MV-4-11 (cell line): ENCODE measurements around the gene ALS2CL.

Experiments
- DNase-seq: peaks from one replicate; lab custom pipeline; 2025; lab: John Stamatoyannopoulos, UW

Gene ALS2CL

DNA sequence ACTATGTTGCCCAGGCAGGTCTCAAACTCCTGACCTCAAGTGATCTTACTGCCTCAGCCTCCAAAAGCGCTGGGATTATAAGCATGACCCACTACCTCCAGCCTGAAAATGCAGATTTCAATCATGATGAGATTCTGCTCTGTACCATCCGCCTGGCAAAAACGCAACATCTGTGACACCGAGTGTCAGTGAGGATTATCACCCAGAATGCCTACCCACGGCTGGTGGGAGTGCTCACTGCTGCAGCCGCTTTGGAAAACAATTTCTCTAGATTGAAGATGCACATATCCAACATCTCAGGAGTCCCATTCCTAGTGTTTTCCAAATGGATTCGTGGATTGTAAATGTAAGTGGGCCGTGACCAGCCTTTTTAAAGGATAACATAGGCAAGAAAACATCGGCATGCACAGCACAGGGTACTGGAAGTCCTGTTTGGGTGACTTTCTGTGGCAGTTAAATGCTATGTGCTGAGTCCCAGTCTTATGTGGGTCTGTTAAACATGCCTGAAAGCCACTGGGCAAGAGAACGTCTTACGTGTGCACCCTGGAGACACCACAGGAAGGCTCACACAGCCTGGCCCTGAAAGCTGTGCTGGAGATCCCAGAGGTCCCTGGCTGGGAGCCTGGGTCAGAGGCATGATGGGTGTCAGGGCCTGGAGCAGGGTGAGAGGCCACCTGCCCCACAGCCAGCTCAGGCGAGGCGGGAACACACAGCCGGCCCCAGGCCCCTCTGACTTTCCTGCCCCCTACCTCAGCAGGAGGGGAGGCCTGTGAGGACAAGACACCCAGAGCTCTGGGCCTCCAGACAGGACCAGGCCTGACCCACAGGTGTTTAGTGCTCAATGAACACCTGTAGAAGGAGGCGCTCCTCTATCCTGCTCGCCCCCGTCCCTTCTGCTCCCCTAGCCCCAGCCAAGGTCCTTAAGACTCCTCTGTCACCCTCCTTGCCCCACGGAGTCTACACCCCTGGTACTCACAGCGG, 23.3 kb upstream of the ALS2CL start:
- no peak for DNase-seq

DNA sequence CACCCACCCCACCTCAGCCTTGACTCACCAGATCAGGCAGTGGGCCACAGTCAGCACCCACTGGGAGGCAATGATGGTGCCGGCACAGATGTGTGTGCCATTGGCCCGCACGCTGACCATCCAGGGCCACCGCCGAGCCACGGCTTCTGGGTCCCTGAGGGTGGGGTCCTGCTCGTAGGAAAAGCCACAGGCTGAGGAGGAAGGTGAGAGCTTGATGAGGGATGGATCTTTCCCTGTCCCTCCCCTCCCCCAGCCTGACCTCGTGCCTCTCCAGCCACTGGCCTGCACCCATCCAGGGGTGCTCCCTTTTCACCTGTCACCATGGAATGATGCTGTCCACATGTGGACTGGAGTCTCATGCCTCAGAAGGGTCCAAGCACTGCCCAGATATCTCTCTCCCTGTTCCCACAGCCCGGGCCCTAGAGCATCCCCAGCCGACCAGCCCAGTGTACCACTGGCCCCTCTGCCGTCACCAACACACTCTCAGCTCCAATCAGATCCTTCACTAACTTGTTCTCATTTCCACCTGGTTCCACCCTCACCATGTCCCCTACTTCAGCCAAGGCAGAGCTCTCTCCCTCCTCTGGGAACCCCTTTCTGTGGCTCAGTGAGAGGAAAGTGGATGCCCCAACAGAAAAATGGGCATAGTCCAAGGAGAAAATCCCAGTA, 22.2 kb upstream of the ALS2CL start:
- DNase-seq, result no peak

- no peak for DNase-seq
Measured at GRCh38 chr3:46714728-46715506, 21.4 kb upstream of the ALS2CL start.

- no peak for DNase-seq
Measured at GRCh38 chr3:46713898-46714552, 20.5 kb upstream of the ALS2CL start.

DNA sequence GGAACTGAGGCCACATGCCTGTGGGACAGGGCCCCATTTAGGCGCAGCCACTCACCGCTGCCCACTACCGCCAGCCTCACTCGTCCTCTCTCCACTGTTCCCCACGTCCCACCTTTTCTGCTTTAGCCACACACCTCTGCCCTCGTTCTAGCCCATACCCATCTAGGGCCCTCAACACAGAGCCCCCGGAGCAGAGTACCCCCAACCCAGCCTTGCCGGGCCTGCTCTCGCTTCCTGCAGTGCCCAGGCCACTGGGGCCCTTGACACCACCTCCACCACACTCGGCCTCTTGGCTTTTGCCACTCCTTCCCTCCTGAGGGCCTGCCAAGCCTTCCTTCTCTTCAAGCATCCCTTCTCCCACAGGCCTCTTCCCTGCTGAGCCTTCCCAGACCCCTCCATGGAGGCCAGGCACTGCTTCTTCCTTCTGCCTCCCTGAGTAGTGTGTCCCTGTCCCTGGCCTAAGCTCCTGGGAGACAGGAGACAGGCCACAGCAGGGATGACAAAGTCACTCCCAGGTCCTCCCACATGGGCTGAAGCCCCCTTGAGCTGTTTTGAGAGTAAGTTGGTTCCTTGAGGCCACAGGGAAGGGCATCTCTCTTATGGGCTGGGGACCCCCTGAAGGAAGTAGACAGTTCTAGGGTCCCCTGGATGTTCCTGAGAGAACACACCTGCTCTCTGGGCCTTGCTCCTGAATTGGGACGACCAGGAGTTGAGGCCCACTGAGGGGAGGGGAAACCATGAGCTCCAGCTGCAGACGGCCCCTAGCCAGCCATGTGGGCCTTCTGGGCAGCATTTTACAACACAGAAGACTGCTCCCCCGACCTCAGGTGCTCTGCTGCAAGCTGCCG, 19.8 kb upstream of the ALS2CL start:
- no peak for DNase-seq

DNA sequence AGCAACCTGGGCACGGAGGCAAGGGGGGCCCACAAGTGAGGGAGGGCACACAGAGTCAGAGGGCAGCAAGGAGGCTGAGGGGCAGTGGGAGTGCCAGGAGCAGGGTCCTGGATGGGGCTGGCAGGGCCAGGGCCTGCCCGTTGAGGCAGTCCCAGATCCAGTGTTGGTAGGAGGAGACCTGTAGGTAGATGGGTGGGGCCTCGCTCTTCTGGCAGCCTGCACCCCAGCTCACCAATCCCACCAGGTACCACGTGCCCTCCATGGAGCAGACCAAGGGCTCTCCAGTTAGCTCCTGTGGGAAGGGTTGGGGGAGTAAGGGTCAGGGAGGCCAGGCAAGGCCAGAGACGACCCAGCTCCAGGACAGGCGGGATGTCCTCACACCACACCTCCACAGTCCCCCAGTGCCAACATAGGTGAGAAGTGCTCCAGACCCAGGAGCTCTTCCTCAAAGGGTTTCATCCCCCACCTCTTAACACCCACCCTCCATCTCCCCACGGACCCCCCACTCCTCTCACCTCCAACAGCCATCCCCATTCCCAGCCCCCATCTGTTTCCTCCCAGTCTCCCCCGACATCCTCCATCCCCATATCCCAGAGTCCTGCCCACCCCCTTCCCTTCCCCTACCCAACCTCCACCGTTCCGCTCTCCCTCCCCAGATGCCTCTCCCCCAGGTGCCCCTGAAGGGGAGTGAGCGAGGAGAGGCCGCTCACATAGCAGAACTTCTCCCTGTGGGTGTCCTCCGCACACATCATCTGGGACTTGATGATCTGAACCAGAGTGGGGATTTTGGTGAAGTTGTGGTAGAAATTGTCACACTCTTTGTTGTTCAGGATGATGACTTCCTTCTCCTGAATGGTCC, 18.9 kb upstream of the ALS2CL start:
- DNase-seq, result no peak

GRCh38 chr3:46711760-46712159, 18.3 kb upstream of the ALS2CL start:
- DNase-seq, result no peak

GRCh38 chr3:46711305-46711704, 17.8 kb upstream of the ALS2CL start:
- DNase-seq, result no peak

GRCh38 chr3:46710671-46711295, 17.3 kb upstream of the ALS2CL start:
- no peak for DNase-seq

- DNase-seq, result no peak
Measured at GRCh38 chr3:46710229-46710628, 16.8 kb upstream of the ALS2CL start.

GRCh38 chr3:46709721-46710120, 16.2 kb upstream of the ALS2CL start:
- no peak for DNase-seq

GRCh38 chr3:46709157-46709654, 15.7 kb upstream of the ALS2CL start:
- no peak for DNase-seq

GRCh38 chr3:46708401-46709156, 15.1 kb upstream of the ALS2CL start:
- DNase-seq, result no peak

GRCh38 chr3:46707601-46708011, 14.1 kb upstream of the ALS2CL start:
- no peak for DNase-seq

- no peak for DNase-seq
Measured at GRCh38 chr3:46706771-46707582, 13.5 kb upstream of the ALS2CL start.

DNA sequence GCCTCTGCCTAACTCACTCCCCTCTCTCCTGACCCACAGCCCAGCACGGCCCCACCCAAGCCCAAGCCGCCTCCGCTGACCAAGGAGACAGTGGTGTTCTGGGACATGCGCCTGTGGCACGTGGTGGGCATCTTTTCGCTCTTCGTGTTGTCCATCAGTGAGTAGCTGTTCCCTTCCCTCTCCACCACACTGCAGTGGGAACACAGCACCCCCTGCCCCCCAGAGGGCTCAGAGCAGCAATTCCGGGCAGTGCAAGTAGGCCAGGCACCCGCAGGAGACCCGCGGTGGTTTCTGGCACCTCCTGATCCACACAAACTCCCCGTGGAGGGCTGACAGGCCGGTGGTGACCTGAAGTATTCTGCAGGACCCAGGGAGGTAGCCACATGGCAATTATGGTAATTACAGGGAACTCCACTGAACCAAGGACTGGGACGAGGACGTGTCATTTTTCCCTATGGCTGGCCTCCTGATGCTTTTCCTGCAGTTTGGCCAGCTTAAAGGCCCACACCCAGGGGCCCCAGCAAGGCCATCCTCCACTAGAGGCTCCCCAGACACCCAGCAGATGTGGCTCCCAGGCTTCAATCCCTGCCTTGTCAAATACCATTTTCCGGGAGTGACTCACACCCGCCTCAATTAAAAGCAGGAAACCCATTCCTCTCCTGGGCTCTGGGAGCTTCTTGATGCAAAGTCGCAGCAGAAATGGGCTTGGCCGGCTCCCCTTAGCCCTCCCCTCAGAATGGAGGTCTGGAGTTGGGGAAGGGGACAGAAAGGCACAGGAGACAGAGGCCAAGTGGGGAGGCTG, 12.5 kb upstream of the ALS2CL start:
- no peak for DNase-seq

GRCh38 chr3:46705022-46705530, 11.6 kb upstream of the ALS2CL start:
- peak; percentile 47 for DNase-seq
